Ovary (tissue), 9 donors: ENCODE measurements around the gene YWHAG. TPM values are rescaled to one million over a fixed set of nuclear protein-coding genes. Genes with fewer than 3 reads are reported as not detected.
"Not testable (repeated sequence)": the region's sequence is repeated elsewhere in the genome, so short reads cannot be mapped to it uniquely, and the experiment has no call there.

Source experiments
- DNase-seq, 5 donors: peaks; one replicate each; pipeline ENCODE4 v3.0.0-alpha.2; 2019 to 2020
- H3K27ac ChIP-seq, 2 donors: fragments of 200-600 bp; one replicate each; pipeline versions ENCODE4 v1.5.1 to v1.8.0; 2019 to 2022
- H3K27me3 ChIP-seq: fragments of 200-600 bp; one replicate; pipeline ENCODE4 v1.8.0; 2022
- H3K36me3 ChIP-seq: fragments of 200-600 bp; sonication (generic); one replicate; pipeline ENCODE4 v1.5.1; 2019
- H3K4me1 ChIP-seq: one replicate; pipeline ENCODE4 v1.8.1; 2013; ENCODE audit warnings: mild to moderate bottlenecking, moderate library complexity; ENCODE audit not compliant: insufficient read depth
- H3K4me3 ChIP-seq: fragments of 200-600 bp; sonication (generic); one replicate; pipeline ENCODE4 v1.5.1; 2017
- H3K9me3 ChIP-seq, 2 donors: fragments of 200-600 bp in 1 of 2; sonication (generic) in 1 of 2; one replicate each; pipeline versions ENCODE4 v1.5.1 to v1.8.1; 2013 to 2019; ENCODE audit warnings: mild to moderate bottlenecking in 1 of 2, moderate library complexity in 1 of 2
- CTCF ChIP-seq, 3 donors: fragments of 450-650 bp in 2 of 3; fragments of 200-600 bp in 1 of 3; IDR thresholded peaks; one replicate each; pipeline versions ENCODE4 v1.5.1 to v1.8.0; 2016 to 2022; ENCODE audit warnings: antibody characterized with exemption in 3 of 3, mild to moderate bottlenecking in 1 of 3
- EP300 ChIP-seq: sonication (generic); formaldehyde crosslinking; IDR thresholded peaks from one replicate; pipeline ENCODE4 v1.6.1; 2017; ENCODE audit warnings: antibody characterized with exemption
- POLR2A ChIP-seq: fragments of 450-650 bp; IDR thresholded peaks from one replicate; pipeline ENCODE4 v1.6.1; 2017; ENCODE audit warnings: antibody characterized with exemption, mild to moderate bottlenecking, moderate library complexity
- WGBS, 3 donors: extraction: QIAGEN DNeasy Blood & Tissue Kit in 1 of 3; methylation state at CpG; one replicate each; pipeline versions ENCODE4 v1.1.5 to v1.1.7; 2013 to 2017; 5-methylcytosine and 5-hydroxymethylcytosine counted together
- intact Hi-C, 4 donors: fragments of 100-400 bp; cut with DNase I; formaldehyde crosslinking; loops; one replicate each; pipeline versions ENCODE4 v1.11.0 to v1.15.1; 2022 to 2023
- polyA plus RNA-seq, 2 donors: library from polyadenylated mRNA; stranded (reverse); fragments of 200-250 nt in 1 of 2; fragments of 350-450 nt in 1 of 2; fragmentation: Illumina TruSeq in 1 of 2; extraction: RNeasy Lipid Tissue Mini Kit (QIAGEN cat#74804) in 1 of 2; gene quantifications; one replicate each; pipeline ENCODE4 v1.2.3, GENCODE V29; 2013 to 2014
- total RNA-seq, 7 donors: library from RNA; depleted of rRNA in 2 of 7; stranded (reverse); fragments of >200 nt in 2 of 7; fragmentation: NEBNext Ultra II Directional in 3 of 7; extraction: Animal tissue kit (Norgen Biotek cat#: 25700) in 3 of 7; gene quantifications; one replicate each; pipeline versions ENCODE4 v1.1.0 to v1.2.4, GENCODE V29; 2016 to 2023
- donor health status: DM: no; HTN: no; CAD: no; lungs with moderate emphysema.
- donor health status: DM: no; HTN: no; CAD: no.
- donor health status: Bipolar disorder and iron deficiency.
- donor health status: DM: yes; HTN: yes; CAD: no.
- donor health status: DM: no; HTN: no; CAD: no.
- donor health status: DM: yes; HTN: yes; CAD: no.

The YWHAG gene
- total and polyA plus RNA-seq, 9 donors: 32.0 to 121 (median 99.2) TPM

- Histone ChIP-seq H3K36me3 (no peaks in the 10 kb centered on the region), H3K9me3 (no peaks in the 10 kb centered on the region), H3K27me3 (no peaks in the 10 kb centered on the region), H3K4me1 (peaks cover 2% of the 10 kb centered on the region), H3K4me3 (peak overlapping the region; percentile 60), H3K27ac (peak overlapping the region; percentile 92 to 97)
- WGBS, 3 donors: 0 to 1% (median 0%) methylated on average over 31 to 50 of the region's 50 CpGs
- intact Hi-C loops: loop anchor here in 3 of 4 donors (2.0 to 10.0 kb wide), 4 partner anchors 39 to 153 kb away; partner anchors contain the start of gene YWHAG (in 2 of the 3)
- peak; percentile 95 to 97 (median 97) for DNase-seq
- TF ChIP-seq CTCF (IDR thresholded peaks at IDR 0.05): peak in 1 of 3 donors; percentile 23
- peak; percentile 75 for TF ChIP-seq POLR2A
- no peak for TF ChIP-seq EP300
Measured at GRCh38 chr7:76317782-76318487, 40.9 kb downstream of the YWHAG start.

GRCh38 chr7:76316984-76317781, 41.6 kb downstream of the YWHAG start:
- peak in 4 of 5 donors; percentile 45 to 58 (median 55) for DNase-seq
- TF ChIP-seq EP300 (no peak), CTCF (IDR thresholded peaks at IDR 0.05) (no peak), POLR2A (no peak)
- no peaks in the 10 kb centered on the region for H3K27me3 ChIP-seq
- H3K9me3 ChIP-seq: no peaks in the 10 kb centered on the region
- no peaks in the 10 kb centered on the region for H3K36me3 ChIP-seq
- intact Hi-C loops: loop anchor here in 3 of 4 donors (5.0 to 10.0 kb wide), 3 partner anchors 40 to 152 kb away; partner anchors contain the start of gene YWHAG (in 1 of the 3)
- peak overlapping the region; percentile 92 to 97 for H3K27ac ChIP-seq
- H3K4me1 ChIP-seq: no peaks in the 10 kb centered on the region
- WGBS, 3 donors: 49 to 51% (median 50%) methylated on average over 14 of the region's 14 CpGs
- peak overlapping the region; percentile 60 for H3K4me3 ChIP-seq

- no peaks in the 10 kb centered on the region for H3K27me3 ChIP-seq
- DNase-seq: no peak
Measured at GRCh38 chr7:76315364-76315763, 43.4 kb downstream of the YWHAG start.

GRCh38 chr7:76314740-76315139, 44.1 kb downstream of the YWHAG start:
- not testable (repeated sequence) for H3K9me3 ChIP-seq, H3K27ac ChIP-seq, H3K4me1 ChIP-seq, DNase-seq, H3K27me3 ChIP-seq, H3K36me3 ChIP-seq, H3K4me3 ChIP-seq
- WGBS, 3 donors: 57 to 65% (median 59%) methylated on average over 6 of the region's 6 CpGs
- intact Hi-C loops: loop anchor here (1.0 to 10.0 kb wide), 7 partner anchors 23 to 150 kb away; partner anchors contain the start of gene YWHAG (in 1 of the 4)

More at GRCh38 chr7:76315364-76315763, 43.4 kb downstream of the YWHAG start:
- Histone ChIP-seq H3K9me3 (no peaks in the 10 kb centered on the region), H3K36me3 (no peaks in the 10 kb centered on the region), H3K4me1 (no peaks in the 10 kb centered on the region), H3K27ac (no peak overlapping the region), H3K4me3 (no peak overlapping the region)
- 71 to 80% (median 73%) methylated on average over 5 of the region's 5 CpGs for whole genome bisulfite sequencing, 3 donors
- TF ChIP-seq POLR2A (no peak), EP300 (no peak)
- intact Hi-C loops: loop anchor here in 3 of 4 donors (2.0 to 10.0 kb wide), 5 partner anchors 25 to 151 kb away; partner anchors contain the start of gene YWHAG (in 1 of the 3)

GRCh38 chr7:76314042-76314721, 44.6 kb downstream of the YWHAG start:
- intact Hi-C loops: loop anchor here (1.0 to 10.0 kb wide), 6 partner anchors 23 to 149 kb away; no protein-coding TSS in a partner anchor
- TF ChIP-seq CTCF (IDR thresholded peaks at IDR 0.05) (peak; percentile 99 to 100 (median 100)), POLR2A (peak; percentile 54), EP300 (no peak)
- no peaks in the 10 kb centered on the region for H3K36me3 ChIP-seq
- no peak overlapping the region for H3K27ac ChIP-seq
- no peak overlapping the region for H3K4me3 ChIP-seq
- no peaks in the 10 kb centered on the region for H3K9me3 ChIP-seq
- no peaks in the 10 kb centered on the region for H3K4me1 ChIP-seq
- H3K27me3 ChIP-seq: no peaks in the 10 kb centered on the region
- DNase-seq: peak; percentile 94 to 98 (median 97)
- 8 to 12% (median 9%) methylated on average over 14 to 15 of the region's 15 CpGs for WGBS, 3 donors

GRCh38 chr7:76311838-76312237, 47.0 kb downstream of the YWHAG start:
- H3K9me3 ChIP-seq, H3K27me3 ChIP-seq, H3K27ac ChIP-seq, H3K36me3 ChIP-seq, H3K4me1 ChIP-seq, H3K4me3 ChIP-seq, DNase-seq: not testable (repeated sequence)
- 94 to 98% (median 94%) methylated on average over 6 of the region's 6 CpGs for WGBS, 3 donors
- intact Hi-C loops: loop anchor here in 3 of 4 donors (5.0 to 10.0 kb wide), 3 partner anchors 125 to 147 kb away; no protein-coding TSS in a partner anchor
